GM19397 (cell line): ENCODE data around the gene TMEM242.

Experiments
- ATAC-seq: cut with Tn5 transposase; IDR thresholded peaks from one replicate; pipeline ENCODE4 v1.9.1; 2021; ENCODE audit warnings: mild to moderate bottlenecking, moderate library complexity; ENCODE audit not compliant: unreplicated experiment

TMEM242 gene

DNA sequence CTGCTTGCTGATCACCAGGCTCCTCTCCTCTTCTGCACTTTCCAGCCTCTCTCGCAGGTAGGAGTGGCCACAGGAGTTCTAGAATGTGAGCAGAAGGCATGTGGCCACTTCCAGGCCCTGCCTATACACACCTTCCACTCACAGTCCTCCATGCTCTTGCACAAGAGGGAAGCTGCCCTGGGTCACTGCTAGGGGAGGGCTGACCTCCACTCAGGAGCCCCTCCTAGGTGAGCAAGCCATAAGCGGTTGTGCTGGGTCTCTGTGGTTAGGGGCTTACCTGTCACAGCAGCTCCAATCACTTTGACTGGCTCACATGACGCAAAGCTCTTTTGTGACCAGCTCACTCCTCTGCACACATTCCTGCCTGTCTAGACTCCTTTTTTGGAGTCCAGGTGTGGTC lies 68.2 kb downstream of the TMEM242 start:
- ATAC-seq: no peak

DNA sequence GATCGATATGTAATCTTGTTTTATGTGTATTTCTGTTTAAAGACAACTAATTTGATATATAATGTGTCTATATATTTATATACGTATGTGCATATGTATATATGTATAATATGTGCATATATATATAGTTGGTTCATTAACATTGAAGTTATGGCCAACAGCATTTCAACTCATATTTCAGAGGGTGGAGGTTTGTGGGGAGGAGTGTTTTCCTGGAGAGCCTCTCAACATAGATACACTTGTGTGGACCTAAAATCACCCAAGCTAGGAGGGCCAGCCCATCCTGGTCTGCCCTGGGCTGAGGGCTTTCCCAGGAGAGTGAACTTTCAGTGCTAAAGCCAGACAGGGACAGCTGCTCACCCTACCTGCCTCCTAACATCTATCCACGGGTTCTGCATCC lies 68.8 kb downstream of the TMEM242 start:
- no peak for ATAC-seq

GRCh38 chr6:157253699-157254098 lies 69.6 kb downstream of the TMEM242 start:
- no peak for ATAC-seq

DNA sequence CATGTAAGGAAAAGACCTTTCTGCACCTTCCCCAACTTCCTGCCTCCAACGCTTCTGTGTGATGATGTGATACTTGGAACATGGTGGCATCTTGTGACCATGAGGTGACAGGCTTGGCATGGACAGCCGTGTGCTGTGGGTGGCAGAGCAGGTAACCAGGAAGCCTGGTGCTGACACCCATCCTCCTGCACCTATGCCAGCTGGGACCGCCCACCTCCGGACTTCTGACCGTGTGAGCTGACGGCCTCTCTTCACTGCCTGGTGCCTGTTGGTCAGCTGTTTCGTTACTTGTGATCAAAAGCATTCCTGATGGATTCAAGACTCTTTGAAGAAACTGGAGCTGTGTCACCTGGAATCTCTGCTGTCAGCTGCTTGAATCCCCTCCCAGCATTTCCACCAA lies 70.3 kb downstream of the TMEM242 start:
- no peak for ATAC-seq

GRCh38 chr6:157251586-157252247 lies 71.6 kb downstream of the TMEM242 start:
- ATAC-seq: no peak

DNA sequence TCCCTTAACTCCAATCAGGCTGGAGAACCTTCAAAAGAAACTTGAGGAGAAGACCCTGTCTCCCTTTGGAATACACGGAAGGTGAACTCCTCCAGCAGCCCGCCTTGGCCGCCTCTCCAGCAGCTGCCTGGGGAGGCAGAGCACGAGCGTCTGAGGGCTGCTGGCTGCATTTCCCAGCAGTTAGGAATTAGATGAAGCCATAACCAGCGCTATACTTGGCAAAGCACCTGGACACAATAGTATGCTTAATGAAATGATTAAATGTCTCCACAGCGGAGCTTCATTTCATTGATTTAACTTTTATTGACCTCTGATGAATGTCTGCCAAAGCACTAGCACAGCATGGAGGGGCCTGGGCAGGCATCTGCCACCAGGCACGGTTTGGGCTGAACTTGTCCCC lies 73.5 kb downstream of the TMEM242 start:
- no peak for ATAC-seq

DNA sequence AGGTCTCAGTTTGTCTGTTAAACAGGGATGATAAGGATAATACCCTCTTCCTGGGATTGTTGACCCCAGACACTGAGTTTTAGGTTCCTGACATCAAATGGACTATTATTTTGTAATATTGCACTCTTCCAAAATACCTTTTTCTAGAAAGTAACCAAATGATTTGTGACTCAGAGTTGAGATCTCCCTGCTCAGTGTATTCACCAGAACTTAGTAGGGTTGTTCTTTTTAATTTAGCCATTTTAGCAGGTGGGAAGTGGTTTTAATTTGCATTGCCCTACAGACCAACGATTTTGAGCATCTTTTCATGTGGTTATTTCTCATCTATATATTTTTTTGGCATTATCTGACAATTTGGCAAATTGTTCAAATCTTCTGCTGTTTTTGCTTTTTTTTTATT lies 75.1 kb downstream of the TMEM242 start:
- ATAC-seq: no peak

- ATAC-seq: no peak
Measured at GRCh38 chr6:157246771-157247484, 76.4 kb downstream of the TMEM242 start.

- no peak for ATAC-seq
Measured at GRCh38 chr6:157246048-157246630, 77.2 kb downstream of the TMEM242 start.

DNA sequence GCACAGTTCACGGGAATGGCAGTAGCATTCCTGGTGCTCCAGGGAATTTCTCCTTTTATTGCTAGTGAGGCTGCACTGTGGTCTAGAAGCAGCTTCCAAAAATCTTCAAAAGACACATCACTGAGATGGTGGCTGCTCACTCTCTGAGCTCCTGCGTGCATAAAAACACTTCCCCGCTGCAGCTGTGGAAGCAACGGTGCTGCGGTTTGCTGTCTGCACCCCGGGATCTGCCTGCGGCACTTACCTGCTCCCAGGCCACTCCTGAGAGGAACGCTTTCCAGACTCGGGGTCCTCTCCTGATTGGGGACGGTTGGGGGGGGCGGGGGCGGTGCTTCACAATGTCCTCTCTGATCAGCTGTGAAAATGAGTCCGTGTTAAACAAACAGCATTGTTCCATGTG lies 77.9 kb downstream of the TMEM242 start:
- no peak for ATAC-seq

GRCh38 chr6:157244780-157245179 lies 78.5 kb downstream of the TMEM242 start:
- ATAC-seq: no peak

- ATAC-seq: no peak
Measured at GRCh38 chr6:157244175-157244574, 79.1 kb downstream of the TMEM242 start.

DNA sequence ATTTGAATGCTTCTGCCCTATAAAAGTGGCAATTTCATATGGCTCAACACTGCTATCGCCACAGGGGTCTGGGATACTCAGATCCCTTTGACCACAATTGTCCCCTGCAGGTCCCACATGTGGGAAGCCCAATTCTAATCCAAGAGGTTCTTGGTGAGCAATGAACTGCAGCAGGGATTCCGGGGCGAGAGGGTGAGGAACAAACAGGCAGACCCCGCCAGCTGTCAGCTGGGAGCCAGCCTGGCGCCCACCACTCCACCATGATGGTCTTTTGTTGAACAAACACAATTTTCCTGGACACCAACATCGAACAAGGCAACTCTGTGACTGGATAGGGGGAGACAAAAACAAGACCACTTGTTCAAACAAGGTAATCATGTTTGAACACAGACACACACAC lies 80.5 kb downstream of the TMEM242 start:
- ATAC-seq: no peak

GRCh38 chr6:157240960-157241311 lies 82.4 kb downstream of the TMEM242 start:
- no peak for ATAC-seq

GRCh38 chr6:157240059-157240959 lies 83.0 kb downstream of the TMEM242 start:
- ATAC-seq: no peak

DNA sequence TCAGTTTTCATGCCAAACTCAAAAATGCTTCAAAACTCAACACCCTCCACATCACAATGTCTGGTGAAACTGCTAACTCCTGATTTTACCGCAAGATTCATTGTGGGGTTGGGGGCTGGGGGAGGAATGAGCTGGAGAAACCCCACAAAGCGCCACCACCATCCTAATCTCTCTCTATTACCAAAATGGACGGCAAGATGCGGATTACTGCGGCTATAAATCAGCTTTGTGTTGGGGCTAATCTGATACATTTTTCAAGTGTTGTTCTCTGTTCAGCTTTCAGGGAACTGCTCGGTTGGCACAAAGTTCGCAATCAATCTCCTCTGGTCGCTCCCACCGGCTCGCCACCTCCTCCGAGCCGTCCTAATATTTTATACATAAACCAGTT lies 83.7 kb downstream of the TMEM242 start:
- no peak for ATAC-seq
